Heart left ventricle (tissue), 13 donors: ENCODE results near the gene CACNA1C.

Experiments
- CTCF ChIP-seq, 12 donors: fragments of 200-600 bp; sonication (generic) in 4 of 12; IDR thresholded peaks; one replicate each; pipeline versions ENCODE4 v1.5.0 to v1.8.0; 2018 to 2022; ENCODE audit warnings: antibody characterized with exemption in 12 of 12, mild to moderate bottlenecking in 5 of 12
- POLR2A ChIP-seq, 2 donors: fragments of 450-650 bp; IDR thresholded peaks; one replicate each; pipeline ENCODE4 v1.6.1; 2017; ENCODE audit warnings: antibody characterized with exemption in 2 of 2, mild to moderate bottlenecking in 2 of 2, moderate library complexity in 2 of 2
- donor health status: ischemic (EF 13 %, LVEDD 7.1; RV severe dilation, severe dysfunction).
- donor health status: DM: no; HTN: yes; CAD: no.
- donor health status: DM: no; HTN: no; CAD: no.
- donor health status: ischemic (EF 25% LVEDD 6.9; RV normal size, moderate dysfunction).
- donor health status: ischemic (EF 25% LVEDD 5.7; RV mildly dilated, moderate dysfunction).
- donor health status: ischemic (EF 35%, LVEDD 5.7; RV mildly dilated, moderate dysfunction).
- donor health status: nonischemic (EF 11% LVEDD 7.7; RV severe dilation, severe dysfunction).
- donor health status: DM: yes; HTN: yes; CAD: no.
- donor health status: PGD.
- donor health status: ischemic (EF 29% LVEDD 5.4; RV normal size, mild dysfunction).
- donor health status: nonischemic (EF 23%, LVEDD 6.1; RV moderate dilation, normal function).

DNA sequence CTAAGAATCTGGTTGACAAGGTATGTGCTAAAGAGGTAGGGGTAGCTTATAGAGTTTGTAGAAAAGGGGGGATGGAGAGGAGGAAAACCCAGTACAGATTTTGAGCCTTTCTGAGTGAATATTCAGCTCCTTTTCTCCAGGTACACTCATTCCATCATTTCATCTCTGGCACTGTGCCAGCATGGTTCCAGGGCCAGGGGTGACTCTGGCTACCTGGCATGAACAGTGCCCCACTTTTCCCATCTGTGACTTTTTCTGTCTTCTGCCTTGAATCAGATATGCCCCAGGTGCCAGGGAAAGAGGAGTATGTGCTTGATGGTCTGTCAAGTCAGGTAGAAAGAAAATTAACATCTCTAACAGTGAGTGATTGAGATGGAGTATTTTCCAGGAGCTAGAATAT, 175.7 kb downstream of the CACNA1C start:
- TF ChIP-seq POLR2A (IDR thresholded peaks at IDR 0.05), result no peak
- no peak for TF ChIP-seq CTCF (IDR thresholded peaks at IDR 0.05)
